Liver (tissue), 9 donors: ENCODE measurements around the gene SMPD3. TPM values are rescaled to one million over a fixed set of nuclear protein-coding genes. Genes with fewer than 3 reads are reported as not detected.

Source experiments
- DNase-seq: peaks from one replicate; pipeline ENCODE4 v3.0.0-alpha.2; 2017; ENCODE audit warnings: low spot score
- H3K27ac ChIP-seq, 2 donors: one replicate each; pipeline ENCODE4 v1.7.0; 2013; ENCODE audit warnings: inconsistent platforms in 2 of 2, low read length in 2 of 2, control low read depth in 1 of 2, low read depth in 1 of 2, mild to moderate bottlenecking in 1 of 2
- H3K27me3 ChIP-seq, 4 donors: one replicate each; pipeline versions ENCODE4 v1.6.1 to v1.7.0; 2013; ENCODE audit warnings: low read length in 3 of 4, inconsistent platforms in 1 of 4, mild to moderate bottlenecking in 1 of 4, moderate library complexity in 1 of 4; ENCODE audit not compliant: control insufficient read depth in 4 of 4, insufficient read depth in 4 of 4
- H3K36me3 ChIP-seq, 4 donors: one replicate each; pipeline versions ENCODE4 v1.6.1 to v1.7.0; 2013; ENCODE audit warnings: low read length in 3 of 4, mild to moderate bottlenecking in 3 of 4, low read depth in 1 of 4, moderate library complexity in 1 of 4; ENCODE audit not compliant: control insufficient read depth in 4 of 4, insufficient read depth in 3 of 4
- H3K4me1 ChIP-seq, 4 donors: one replicate each; pipeline versions ENCODE4 v1.6.1 to v1.7.0; 2013; ENCODE audit warnings: low read length in 3 of 4, mild to moderate bottlenecking in 3 of 4, moderate library complexity in 1 of 4; ENCODE audit not compliant: control insufficient read depth in 4 of 4, insufficient read depth in 4 of 4
- H3K4me3 ChIP-seq, 3 donors: one replicate each; pipeline versions ENCODE4 v1.6.1 to v1.7.0; 2013; ENCODE audit warnings: low read length in 3 of 3, control low read depth in 1 of 3, low read depth in 1 of 3, mild to moderate bottlenecking in 1 of 3
- H3K9ac ChIP-seq, 2 donors: one replicate each; pipeline ENCODE4 v1.7.0; 2013; ENCODE audit warnings: low read length in 2 of 2, mild to moderate bottlenecking in 2 of 2, moderate library complexity in 2 of 2, control low read depth in 1 of 2, low read depth in 1 of 2
- H3K9me3 ChIP-seq, 4 donors: one replicate each; pipeline versions ENCODE4 v1.6.1 to v1.7.0; 2013; ENCODE audit warnings: low read length in 3 of 4; ENCODE audit not compliant: control insufficient read depth in 4 of 4
- ATF3 ChIP-seq: IDR thresholded peaks from 2 replicates; pipeline ENCODE4 v1.6.1; 2016; ENCODE audit warnings: antibody characterized with exemption
- CTCF ChIP-seq: fragments of 150-350 bp; IDR thresholded peaks from 2 replicates; pipeline ENCODE4 v1.5.1; 2017; ENCODE audit warnings: improper control_type of control experiment, low read depth, low read length; ENCODE audit not compliant: missing input control
- EGR1 ChIP-seq, 2 donors: IDR thresholded peaks; 2 replicates each; pipeline ENCODE4 v1.6.1; 2016 to 2018; ENCODE audit warnings: antibody characterized with exemption in 2 of 2, low read depth in 2 of 2
- GABPA ChIP-seq, 2 donors: IDR thresholded peaks in 1 of 2; conservative IDR thresholded peaks in 1 of 2; 2 replicates each; pipeline ENCODE4 v1.6.1; 2016; ENCODE audit warnings: antibody characterized with exemption in 2 of 2, mild to moderate bottlenecking in 1 of 2, moderate library complexity in 1 of 2
- HNF4A ChIP-seq, 2 donors: conservative IDR thresholded peaks; 2 replicates each; pipeline ENCODE4 v1.6.1; 2016; ENCODE audit warnings: antibody characterized with exemption in 2 of 2, mild to moderate bottlenecking in 2 of 2
- MAX ChIP-seq: IDR thresholded peaks from 2 replicates; pipeline ENCODE4 v1.6.1; 2016; ENCODE audit warnings: antibody characterized with exemption
- NR2F2 ChIP-seq: IDR thresholded peaks from 2 replicates; pipeline ENCODE4 v1.6.1; 2016; ENCODE audit warnings: antibody characterized with exemption
- RAD21 ChIP-seq, 2 donors: IDR thresholded peaks; 2 replicates each; pipeline ENCODE4 v1.6.1; 2016; ENCODE audit warnings: antibody characterized with exemption in 2 of 2, mild to moderate bottlenecking in 2 of 2
- REST ChIP-seq: IDR thresholded peaks from 2 replicates; pipeline ENCODE4 v1.6.1; 2016; ENCODE audit warnings: antibody characterized with exemption, mild to moderate bottlenecking
- SP1 ChIP-seq: IDR thresholded peaks from 2 replicates; pipeline ENCODE4 v1.6.1; 2018; ENCODE audit warnings: antibody characterized with exemption, mild to moderate bottlenecking
- TAF1 ChIP-seq: conservative IDR thresholded peaks from 2 replicates; pipeline ENCODE4 v1.6.1; 2016; ENCODE audit warnings: antibody characterized with exemption, mild to moderate bottlenecking
- YY1 ChIP-seq: IDR thresholded peaks from 2 replicates; pipeline ENCODE4 v1.6.1; 2016; ENCODE audit warnings: antibody characterized with exemption, mild to moderate bottlenecking
- WGBS: extraction: QIAGEN DNeasy Blood & Tissue Kit; methylation state at CpG from one replicate; pipeline ENCODE4 v1.1.7; 2013; 5-methylcytosine and 5-hydroxymethylcytosine counted together
- polyA plus RNA-seq, 2 donors: library from polyadenylated mRNA; stranded (reverse) in 1 of 2; unstranded in 1 of 2; fragments of 200-250 nt in 1 of 2; fragments of >200 nt in 1 of 2; fragmentation: Nextera tagmentation in 1 of 2; extraction: Ambion mirVana in 1 of 2; gene quantifications; one replicate each; pipeline versions ENCODE4 v1.2.1 to v1.2.3, GENCODE V29; 2013 to 2015
- total RNA-seq, 2 donors: library from RNA; depleted of rRNA; stranded (reverse); fragments of >200 nt; gene quantifications; one replicate each; pipeline ENCODE4 v1.2.3, GENCODE V29; 2014
- donor health status: healthy.
- donor health status: healthy.
- donor health status: healthy.
- donor health status: healthy.
- donor health status: healthy.

SMPD3 gene
- total and polyA plus RNA-seq, 4 donors = 0.33 to 10.6 (median 2.7) TPM

DNA sequence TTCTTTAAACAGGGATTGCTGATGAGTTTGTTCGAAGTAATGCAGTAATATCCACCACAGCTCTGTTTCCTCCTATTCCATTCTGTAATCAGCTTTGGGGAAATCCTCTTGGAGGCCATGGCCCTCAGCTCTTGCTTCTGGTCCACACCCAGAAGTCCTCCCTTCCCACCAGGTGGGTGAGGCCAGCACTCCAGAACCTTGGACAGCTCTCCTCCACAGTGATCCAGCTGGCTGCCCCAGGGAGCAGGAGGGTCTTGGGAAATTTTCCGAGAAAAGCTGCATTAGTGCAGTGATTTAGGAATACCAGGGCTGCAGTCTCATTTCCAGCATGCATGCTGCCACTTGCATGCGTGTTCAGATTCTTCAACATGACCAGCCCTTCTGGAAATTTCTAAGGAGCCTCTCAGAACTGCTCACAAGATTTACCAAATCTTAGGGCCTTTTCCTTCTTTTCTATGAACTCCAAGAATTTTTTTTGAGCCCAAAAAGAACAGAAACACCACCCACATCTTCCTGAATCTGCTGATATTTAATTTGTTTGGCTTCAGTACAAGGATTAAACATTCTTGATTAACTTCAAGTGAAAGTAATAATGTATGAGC lies 4.2 kb downstream of the SMPD3 start:
- H3K36me3 ChIP-seq = no peaks in the 10 kb centered on the region
- DNase-seq = peak; percentile 49
- no peak overlapping the region for H3K27ac ChIP-seq
- H3K27me3 ChIP-seq = peaks cover 0 to 7% (median 1%) of the 10 kb centered on the region in 4 donors
- H3K4me1 ChIP-seq = peaks cover 12 to 22% (median 17%) of the 10 kb centered on the region in 4 donors
- H3K4me3 ChIP-seq = no peak overlapping the region
- 29% methylated on average over 3 of the region's 3 CpGs for WGBS
- TF ChIP-seq ATF3 (no peak), REST (peak; percentile 99), RAD21 (IDR thresholded peaks at IDR 0.05) (peak in 1 of 2 donors; percentile 36), SP1 (no peak)
- no peaks in the 10 kb centered on the region for H3K9me3 ChIP-seq
- H3K9ac ChIP-seq = no peak overlapping the region

DNA sequence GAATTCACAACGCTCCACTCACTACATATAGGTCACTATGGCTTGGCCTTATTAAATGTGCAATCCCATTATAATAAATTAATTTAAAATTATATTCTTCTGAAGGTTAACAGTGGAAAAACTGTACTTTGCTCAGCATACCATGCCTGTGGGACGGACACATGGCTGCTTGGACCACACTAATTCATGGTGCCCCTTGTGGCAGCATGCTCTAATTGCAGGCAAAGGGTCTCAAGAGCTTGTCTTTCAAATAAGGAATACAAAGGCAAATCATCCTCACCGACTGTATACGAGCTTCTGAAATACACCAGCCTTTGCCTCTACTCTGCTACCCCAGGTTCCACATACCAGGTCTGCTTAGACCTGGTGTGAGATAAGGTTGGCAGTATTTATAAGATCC lies 11.7 kb downstream of the SMPD3 start:
- Histone ChIP-seq H3K4me1 (no peaks in the 10 kb centered on the region), H3K4me3 (no peak overlapping the region), H3K36me3 (no peaks in the 10 kb centered on the region), H3K27me3 (no peaks in the 10 kb centered on the region), H3K27ac (no peak overlapping the region), H3K9me3 (peaks cover 0 to 5% (median 0%) of the 10 kb centered on the region in 4 donors), H3K9ac (no peak overlapping the region)
- WGBS = 92% methylated on average over 4 of the region's 4 CpGs
- TF ChIP-seq CTCF (no peak), GABPA (IDR thresholded peaks at IDR 0.05 in 1 of 2, conservative IDR thresholded peaks at IDR 0.05 in 1 of 2) (no peak), HNF4A (conservative IDR thresholded peaks at IDR 0.05) (no peak), RAD21 (IDR thresholded peaks at IDR 0.05) (no peak), YY1 (no peak), TAF1 (no peak), ATF3 (no peak), SP1 (no peak), EGR1 (IDR thresholded peaks at IDR 0.05; ENCODE audit: low read depth in 2 of 2) (no peak), NR2F2 (no peak), MAX (no peak), REST (no peak)
- DNase-seq = no peak
